ENCODE measurements around the gene GOSR2.
A peak's percentile ranks its signal among the peaks of the same experiment; 100 is the strongest.

GRCh38 chr17:46982577-46982976, 59.6 kb downstream of the GOSR2 start:
- TF ChIP-seq, protein P1, sequence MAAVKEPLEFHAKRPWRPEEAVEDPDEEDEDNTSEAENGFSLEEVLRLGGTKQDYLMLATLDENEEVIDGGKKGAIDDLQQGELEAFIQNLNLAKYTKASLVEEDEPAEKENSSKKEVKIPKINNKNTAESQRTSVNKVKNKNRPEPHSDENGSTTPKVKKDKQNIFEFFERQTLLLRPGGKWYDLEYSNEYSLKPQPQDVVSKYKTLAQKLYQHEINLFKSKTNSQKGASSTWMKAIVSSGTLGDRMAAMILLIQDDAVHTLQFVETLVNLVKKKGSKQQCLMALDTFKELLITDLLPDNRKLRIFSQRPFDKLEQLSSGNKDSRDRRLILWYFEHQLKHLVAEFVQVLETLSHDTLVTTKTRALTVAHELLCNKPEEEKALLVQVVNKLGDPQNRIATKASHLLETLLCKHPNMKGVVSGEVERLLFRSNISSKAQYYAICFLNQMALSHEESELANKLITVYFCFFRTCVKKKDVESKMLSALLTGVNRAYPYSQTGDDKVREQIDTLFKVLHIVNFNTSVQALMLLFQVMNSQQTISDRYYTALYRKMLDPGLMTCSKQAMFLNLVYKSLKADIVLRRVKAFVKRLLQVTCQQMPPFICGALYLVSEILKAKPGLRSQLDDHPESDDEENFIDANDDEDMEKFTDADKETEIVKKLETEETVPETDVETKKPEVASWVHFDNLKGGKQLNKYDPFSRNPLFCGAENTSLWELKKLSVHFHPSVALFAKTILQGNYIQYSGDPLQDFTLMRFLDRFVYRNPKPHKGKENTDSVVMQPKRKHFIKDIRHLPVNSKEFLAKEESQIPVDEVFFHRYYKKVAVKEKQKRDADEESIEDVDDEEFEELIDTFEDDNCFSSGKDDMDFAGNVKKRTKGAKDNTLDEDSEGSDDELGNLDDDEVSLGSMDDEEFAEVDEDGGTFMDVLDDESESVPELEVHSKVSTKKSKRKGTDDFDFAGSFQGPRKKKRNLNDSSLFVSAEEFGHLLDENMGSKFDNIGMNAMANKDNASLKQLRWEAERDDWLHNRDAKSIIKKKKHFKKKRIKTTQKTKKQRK (IDR thresholded peaks at IDR 0.05; ENCODE audit: low read length), result no peak
- TF ChIP-seq FOXA1 (IDR thresholded peaks at IDR 0.05) (no peak), FOXA1 (CRISPR knock-in tag; IDR thresholded peaks at IDR 0.05) (0 out of 2 replicates have a peak, but pooled peaks have one; percentile 43), MAFK (conservative IDR thresholded peaks at IDR 0.05 in 1 of 2, IDR thresholded peaks at IDR 0.05 in 1 of 2; ENCODE audit: low read length in 2 of 2) (no peak), PRPF4 (IDR thresholded peaks at IDR 0.05; ENCODE audit: low read depth, low read length, poor library complexity, severe bottlenecking) (no peak), ZNF407 (CRISPR knock-in tag; IDR thresholded peaks at IDR 0.05; ENCODE audit: not compliant biosample characterization) (no peak), NBN (conservative IDR thresholded peaks at IDR 0.05) (no peak)

Measured in HepG2 (cell line).